IPS-NIHi7 (cell line): ENCODE measurements around the gene SAE1.
A peak's percentile ranks its signal among the peaks of the same experiment; 100 is the strongest.
"Not testable (repeated sequence)": the region's sequence is repeated elsewhere in the genome, so short reads cannot be mapped to it uniquely, and the experiment has no call there.

Experiments
- DNase-seq: peaks from one replicate; pipeline ENCODE4 v3.0.0; 2012; ENCODE audit warnings: mixed read lengths; ENCODE audit errors: extremely low spot score

Gene SAE1

GRCh38 chr19:47240996-47241918 is 110.6 kb downstream of the SAE1 start:
- peak; percentile 76 for DNase-seq

- DNase-seq: no peak
Observed at GRCh38 chr19:47241919-47242577, 111.4 kb downstream of the SAE1 start.

GRCh38 chr19:47243364-47243775 is 112.7 kb downstream of the SAE1 start:
- no peak for DNase-seq

- peak; percentile 82 for DNase-seq
Observed at GRCh38 chr19:47243776-47244547, 113.3 kb downstream of the SAE1 start.

GRCh38 chr19:47247308-47247990 is 116.8 kb downstream of the SAE1 start:
- peak; percentile 48 for DNase-seq

GRCh38 chr19:47253016-47253415 is 122.4 kb downstream of the SAE1 start:
- DNase-seq: not testable (repeated sequence)

GRCh38 chr19:47253467-47253881 is 122.8 kb downstream of the SAE1 start:
- DNase-seq: no peak

- DNase-seq: no peak
Observed at GRCh38 chr19:47253970-47254369, 123.3 kb downstream of the SAE1 start.

- peak; percentile 90 for DNase-seq
Observed at GRCh38 chr19:47255879-47256692, 125.5 kb downstream of the SAE1 start, which contains the start of gene CCDC9. TSS of gene CCDC9 (plus strand) at chr19:47256525. CDS start at chr19:47258401, 1,876 bp downstream.

GRCh38 chr19:47256693-47257410 is 126.2 kb downstream of the SAE1 start:
- DNase-seq: peak; percentile 95

- DNase-seq: no peak
Observed at GRCh38 chr19:47257411-47258169, 127.0 kb downstream of the SAE1 start.

GRCh38 chr19:47258434-47258833 is 127.8 kb downstream of the SAE1 start:
- DNase-seq: no peak

GRCh38 chr19:47258895-47259555 is 128.4 kb downstream of the SAE1 start:
- no peak for DNase-seq
